ENCODE data around the gene AP3S2.
A peak's percentile ranks its signal among the peaks of the same experiment; 100 is the strongest.

GRCh38 chr15:89812011-89812846, 81.6 kb downstream of the AP3S2 start:
- no peak for TF ChIP-seq CTCF (IDR thresholded peaks at IDR 0.05)
- peak; percentile 40 to 86 for TF ChIP-seq POLR2A (IDR thresholded peaks at IDR 0.05)

Measured in Peyer's patch (tissue), 4 donors.